CD4-positive, alpha-beta T cell (primary cell): ENCODE data around the gene SLPI. TPM values are rescaled to one million over a fixed set of nuclear protein-coding genes. Genes with fewer than 3 reads are reported as not detected.

Experiments
- ATAC-seq: fragments of 200-7000 bp; cut with Tn5 transposase; one replicate; pipeline ENCODE4 v1.10.0; 2022; ENCODE audit warnings: mild to moderate bottlenecking; ENCODE audit not compliant: poor library complexity
- CTCF ChIA-PET: fragments of 350-600 bp; sonication (Branson Sonifier 250); formaldehyde crosslinking; loops from one replicate; lab custom pipeline; 2021; ENCODE audit warnings: antibody characterized with exemption, inconsistent platforms; lab: Charles Lee
- POLR2A ChIA-PET: fragments of 350-600 bp; sonication (Branson Sonifier 250); formaldehyde crosslinking; loops from one replicate; lab custom pipeline; 2021; ENCODE audit warnings: antibody characterized with exemption, inconsistent platforms; lab: Charles Lee
- DNase-seq, 14 experiments: peaks; one replicate each; pipeline ENCODE4 v3.0.0-alpha.2; 2013 to 2020; ENCODE audit warnings: mixed read lengths in 2 of 14
- H3K27ac ChIP-seq, 2 donors: one replicate each; pipeline versions ENCODE4 v1.5.1 to v1.7.0; 2013; ENCODE audit warnings: low read length in 2 of 2, low read depth in 1 of 2, mild to moderate bottlenecking in 1 of 2
- H3K27me3 ChIP-seq, 2 experiments: 1 replicate in 1 of 2; 2 replicates in 1 of 2; pipeline versions ENCODE4 v1.6.1 to v1.7.0; 2013; ENCODE audit warnings: low read length in 2 of 2, control low read depth in 1 of 2, mild to moderate bottlenecking in 1 of 2, moderate library complexity in 1 of 2; ENCODE audit not compliant: insufficient read depth in 2 of 2, control insufficient read depth in 1 of 2
- H3K36me3 ChIP-seq: one replicate; pipeline ENCODE4 v1.6.1; 2013; ENCODE audit warnings: low read length, control low read depth; ENCODE audit not compliant: insufficient read depth
- H3K4me1 ChIP-seq: one replicate; pipeline ENCODE4 v1.6.1; 2013; ENCODE audit warnings: low read length, control low read depth; ENCODE audit not compliant: insufficient read depth
- H3K4me3 ChIP-seq: one replicate; pipeline ENCODE4 v1.5.1; 2013; ENCODE audit warnings: mild to moderate bottlenecking, low read length, moderate library complexity
- H3K9me3 ChIP-seq, 2 experiments: 1 replicate in 1 of 2; 2 replicates in 1 of 2; pipeline versions ENCODE4 v1.6.1 to v1.7.0; 2013; ENCODE audit warnings: low read length in 2 of 2, mild to moderate bottlenecking in 2 of 2, control low read depth in 1 of 2, moderate library complexity in 1 of 2; ENCODE audit not compliant: control insufficient read depth in 1 of 2, insufficient read depth in 1 of 2
- H3K27ac Mint-ChIP-seq: one replicate; pipeline ENCODE4 v1.8.0; 2020; ENCODE audit warnings: mixed read lengths
- H3K27me3 Mint-ChIP-seq: one replicate; pipeline ENCODE4 v1.8.0; 2021; ENCODE audit warnings: mixed read lengths
- H3K36me3 Mint-ChIP-seq: one replicate; pipeline ENCODE4 v1.8.0; 2021; ENCODE audit warnings: low read depth, mixed read lengths
- H3K4me1 Mint-ChIP-seq: one replicate; pipeline ENCODE4 v1.8.0; 2021; ENCODE audit warnings: low read depth, mixed read lengths
- H3K4me3 Mint-ChIP-seq: one replicate; pipeline ENCODE4 v1.8.0; 2020; ENCODE audit warnings: mild to moderate bottlenecking, mixed read lengths
- H3K9me3 Mint-ChIP-seq: one replicate; pipeline ENCODE4 v1.8.0; 2020; ENCODE audit warnings: mixed read lengths
- CTCF ChIP-seq: fragments of 200-600 bp; IDR thresholded peaks from one replicate; pipeline ENCODE4 v1.8.0; 2022; ENCODE audit warnings: antibody characterized with exemption, mild to moderate bottlenecking
- intact Hi-C, 2 experiments: fragments of 100-400 bp; cut with DNase I in 1 of 2; cut with micrococcal nuclease in 1 of 2; formaldehyde crosslinking; loops; one replicate each; pipeline versions ENCODE4 v1.15.1 to v1.9.0; 2023 to 2025; cut with DNase I, micrococcal nuclease
- polyA plus RNA-seq, 2 donors: library from polyadenylated mRNA; unstranded; fragments of 120-200 nt; gene quantifications; one replicate each; pipeline ENCODE4 v1.2.1, GENCODE V29; 2013
- total RNA-seq, 174 experiments: library from RNA in 2 of 174; stranded (reverse) in 2 of 174; gene quantifications; one replicate each; pipeline ENCODE4 v1.2.3 and lab custom pipeline; 2021 to 2026

The SLPI gene
- total RNA-seq (not detected), total RNA-seq (lab: John Stamatoyannopoulos, UW) (0 to 0.16 (median 0) reads per million in 172 experiments)
- not detected for polyA plus RNA-seq (2013, experiment 1 of 2)
- not detected for polyA plus RNA-seq (2013, experiment 2 of 2)

- CTCF ChIA-PET, result no interaction called here
- peaks cover 49% of the 10 kb centered on the region for H3K27me3 Mint-ChIP-seq
Observed at GRCh38 chr20:45254383-45255262, at the start of gene SLPI. Gene SLPI (minus strand): TSS chr20:45254564. CDS start chr20:45254543, 21 bp downstream.

GRCh38 chr20:45303586-45304463 is 49.5 kb upstream of the SLPI start:
- Mint-ChIP-seq H3K4me1 (no peaks in the 10 kb centered on the region), H3K4me3 (no peak overlapping the region)

More at GRCh38 chr20:45254383-45255262, at the start of gene SLPI:
- intact Hi-C loops, result no loop called here
- Histone ChIP-seq H3K4me1 (no peaks in the 10 kb centered on the region), H3K4me3 (no peak within 1 kb of the TSS), H3K9me3 (no peaks in the 10 kb centered on the region), H3K27me3 (peaks cover 16 to 42% of the 10 kb centered on the region in 2 experiments), H3K36me3 (no peaks in the 10 kb centered on the region), H3K27ac (no peak within 1 kb of the TSS)
- Mint-ChIP-seq H3K9me3 (no peaks in the 10 kb centered on the region), H3K27ac (no peak within 1 kb of the TSS), H3K4me3 (no peak within 1 kb of the TSS), H3K36me3 (no peaks in the 10 kb centered on the region), H3K4me1 (no peaks in the 10 kb centered on the region)
- peak in 3 of 14 experiments; percentile 3 to 30 (median 26) for DNase-seq
- TF ChIP-seq CTCF, result no peak
- no peak for ATAC-seq
- POLR2A ChIA-PET, result no interaction called here

More at GRCh38 chr20:45303586-45304463, 49.5 kb upstream of the SLPI start:
- Mint-ChIP-seq H3K36me3 (no peaks in the 10 kb centered on the region), H3K27ac (no peak overlapping the region), H3K27me3 (peaks cover 62% of the 10 kb centered on the region), H3K9me3 (no peaks in the 10 kb centered on the region)
- ATAC-seq, result no peak
- DNase-seq, result no peak
- Histone ChIP-seq H3K4me3 (no peak overlapping the region), H3K36me3 (no peaks in the 10 kb centered on the region), H3K27me3 (peaks cover 18 to 25% of the 10 kb centered on the region in 2 experiments), H3K27ac (no peak overlapping the region), H3K9me3 (peaks cover 0 to 9% of the 10 kb centered on the region in 2 experiments), H3K4me1 (peaks cover 5% of the 10 kb centered on the region)
- ChIA-PET POLR2A (no interaction called here), CTCF (no interaction called here)
- intact Hi-C loops, result no loop called here
- no peak for TF ChIP-seq CTCF
